HCT116 (cell line): ENCODE data around the gene AP3D1. TPM values are rescaled to one million over a fixed set of nuclear protein-coding genes. Genes with fewer than 3 reads are reported as not detected.

ENCODE experiments used
- ATAC-seq: fragments of 200-7000 bp; cut with Tn5 transposase; 2 replicates; pipeline ENCODE4 v1.9.1; 2020; ENCODE audit warnings: mild to moderate bottlenecking, moderate library complexity
- BruUV-seq: library from RNA; stranded (reverse); fragments of 400-500 nt; replicated peaks from 2 replicates; lab custom pipeline; 2021; lab: Mats Ljungman, UMichigan
- CTCF ChIA-PET: fragments of 300-600 bp; sonication (Branson Sonifier 250); formaldehyde crosslinking; loops from one replicate; lab custom pipeline; 2021; ENCODE audit warnings: antibody characterized with exemption; lab: Charles Lee
- POLR2A ChIA-PET: fragments of 300-600, 350-600 bp; sonication (Branson Sonifier 250); formaldehyde crosslinking; loops from one replicate; lab custom pipeline; 2021; ENCODE audit warnings: antibody characterized with exemption; lab: Charles Lee
- RAD21 ChIA-PET, 2 experiments: fragments of 300-600 bp; sonication (Branson Sonifier 250); formaldehyde crosslinking; loops; one replicate each; lab custom pipeline; 2023; ENCODE audit warnings: low total read pairs in 2 of 2; ENCODE audit not compliant: uncharacterized antibody in 2 of 2, unreplicated experiment in 2 of 2, low non-redundant PET in 1 of 2; lab: Charles Lee
- DNase-seq: peaks from one replicate; pipeline ENCODE4 v3.0.0-alpha.2; 2010; ENCODE audit warnings: low read depth, low spot score
- H2AFZ ChIP-seq: fragments of 200-600 bp; shearing (Covaris generic), sonication (generic); 2 replicates; pipeline ENCODE4 v1.6.1; 2017; ENCODE audit warnings: low read depth, mixed run types, mixed read lengths, antibody characterized with exemption, low read length; ENCODE audit not compliant: poor library complexity, severe bottlenecking
- H3K27ac ChIP-seq: 2 replicates; pipeline ENCODE4 v1.5.1; 2012; ENCODE audit warnings: low read depth, low read length
- H3K27me3 ChIP-seq: fragments of 200-600 bp; sonication (generic); 2 replicates; pipeline ENCODE4 v1.6.1; 2016; ENCODE audit warnings: mixed run types, low read length, mixed read lengths; ENCODE audit not compliant: insufficient read depth
- H3K36me3 ChIP-seq, 2 experiments: fragments of 200-500 bp in 1 of 2; fragments of 200-600 bp in 1 of 2; sonication (Bioruptor generic) in 1 of 2; sonication (generic) in 1 of 2; 2 replicates each; pipeline versions ENCODE4 v1.5.1 to v1.6.1; 2014 to 2016; ENCODE audit warnings: low read length in 2 of 2, inconsistent platforms in 1 of 2, mixed read lengths in 1 of 2, mixed run types in 1 of 2; ENCODE audit not compliant: insufficient read depth in 2 of 2, control insufficient read depth in 1 of 2
- H3K4me1 ChIP-seq, 2 experiments: fragments of 200-600 bp in 1 of 2; sonication (generic) in 1 of 2; 2 replicates each; pipeline versions ENCODE4 v1.5.1 to v1.6.1; 2012 to 2017; ENCODE audit warnings: low read length in 2 of 2, inconsistent platforms in 1 of 2, mild to moderate bottlenecking in 1 of 2, mixed read lengths in 1 of 2, mixed run types in 1 of 2, moderate library complexity in 1 of 2; ENCODE audit not compliant: insufficient read depth in 2 of 2, control insufficient read depth in 1 of 2
- H3K4me2 ChIP-seq: fragments of 200-600 bp; sonication (generic); 2 replicates; pipeline ENCODE4 v1.6.1; 2017; ENCODE audit warnings: mixed run types, low read length, mixed read lengths
- H3K4me3 ChIP-seq, 2 experiments: fragments of 200-600 bp in 1 of 2; sonication (generic) in 1 of 2; replicated peaks in 1 of 2; 2 replicates each; pipeline ENCODE4 v1.5.1; 2011 to 2016; ENCODE audit warnings: low read length in 2 of 2, control low read depth in 1 of 2, low read depth in 1 of 2, mild to moderate bottlenecking in 1 of 2, mixed read lengths in 1 of 2, mixed run types in 1 of 2
- H3K79me2 ChIP-seq: fragments of 200-600 bp; sonication (generic); 2 replicates; pipeline ENCODE4 v1.6.1; 2017; ENCODE audit warnings: mild to moderate bottlenecking, mixed run types, low read length, moderate library complexity, mixed read lengths; ENCODE audit not compliant: insufficient read depth
- H3K9ac ChIP-seq: fragments of 200-600 bp; sonication (generic); 2 replicates; pipeline ENCODE4 v1.6.1; 2016; ENCODE audit warnings: low read length, mixed read lengths
- H3K9me2 ChIP-seq: fragments of 200-600 bp; sonication (generic), shearing (Covaris generic); 2 replicates; pipeline ENCODE4 v1.6.1; 2017; ENCODE audit warnings: mixed run types, mild to moderate bottlenecking, moderate library complexity; ENCODE audit not compliant: insufficient read depth
- H3K9me3 ChIP-seq, 2 experiments: fragments of 200-500 bp in 1 of 2; fragments of 200-600 bp in 1 of 2; sonication (Bioruptor generic) in 1 of 2; sonication (generic) in 1 of 2; 2 replicates each; pipeline ENCODE4 v1.6.1; 2014 to 2017; ENCODE audit warnings: low read length in 2 of 2, mixed read lengths in 2 of 2, inconsistent platforms in 1 of 2, low read depth in 1 of 2, mild to moderate bottlenecking in 1 of 2, mixed run types in 1 of 2, moderate library complexity in 1 of 2; ENCODE audit not compliant: control insufficient read depth in 1 of 2, insufficient read depth in 1 of 2
- H4K20me1 ChIP-seq: fragments of 200-600 bp; sonication (generic), shearing (Covaris generic); 2 replicates; pipeline ENCODE4 v1.6.1; 2017; ENCODE audit warnings: mixed run types, mild to moderate bottlenecking, moderate library complexity; ENCODE audit not compliant: insufficient read depth
- ATF3 ChIP-seq: IDR thresholded peaks from 2 replicates; pipeline ENCODE4 v1.6.1; 2012
- EGR1 ChIP-seq: IDR thresholded peaks from 2 replicates; pipeline ENCODE4 v1.6.1; 2012; ENCODE audit warnings: low read depth
- EZH2phosphoT487 ChIP-seq: fragments of 200-600 bp; IDR thresholded peaks from 2 replicates; pipeline ENCODE4 v1.6.1; 2018; ENCODE audit warnings: antibody characterized with exemption, borderline replicate concordance
- JUND ChIP-seq: IDR thresholded peaks from 2 replicates; pipeline ENCODE4 v1.6.1; 2012
- POLR2A ChIP-seq: IDR thresholded peaks from 2 replicates; pipeline ENCODE4 v1.7.0; 2011; ENCODE audit warnings: borderline replicate concordance; ENCODE audit not compliant: insufficient read depth, insufficient read length; ENCODE audit errors: extremely low read depth
- RAD21 ChIP-seq: IDR thresholded peaks from 2 replicates; pipeline ENCODE4 v1.6.1; 2012; ENCODE audit warnings: low read depth, mild to moderate bottlenecking
- SIN3A ChIP-seq: IDR thresholded peaks from 2 replicates; pipeline ENCODE4 v1.6.1; 2012; ENCODE audit warnings: low read depth
- TCF7L2 ChIP-seq: IDR thresholded peaks from 2 replicates; pipeline ENCODE4 v1.7.0; 2011; ENCODE audit warnings: borderline replicate concordance, inconsistent platforms; ENCODE audit not compliant: insufficient read depth, insufficient read length; ENCODE audit errors: extremely low read depth
- ZBTB33 ChIP-seq: IDR thresholded peaks from 2 replicates; pipeline ENCODE4 v1.6.1; 2011; ENCODE audit warnings: mild to moderate bottlenecking, low read length, moderate library complexity; ENCODE audit not compliant: insufficient replicate concordance; ENCODE audit errors: extremely low read depth
- ZNF274 ChIP-seq: fragments of 200-500 bp; sonication (Bioruptor generic); IDR thresholded peaks from 2 replicates; pipeline ENCODE4 v1.6.1; 2014; ENCODE audit warnings: mild to moderate bottlenecking, low read depth, low read length, inconsistent platforms
- intact Hi-C: fragments of 100-400 bp; cut with micrococcal nuclease; formaldehyde crosslinking; loops from 2 replicates; pipeline ENCODE4 v1.10.0; 2022
- total RNA-seq: library from RNA; stranded (reverse); gene quantifications from one replicate; pipeline ENCODE4 v1.2.1, GENCODE V29; 2021; ENCODE audit not compliant: unreplicated experiment

AP3D1 gene
- total RNA-seq, 1 experiment from 2014 or later: 137 TPM

GRCh38 chr19:2145831-2146241 lies 5.5 kb downstream of the AP3D1 start:
- Histone ChIP-seq H3K36me3 (peaks cover 2 to 6% of the 10 kb centered on the region in 2 experiments; a peak in 2 of 4 replicates), H3K9ac (no peak overlapping the region), H3K9me2 (no peaks in the 10 kb centered on the region), H3K4me2 (no peak overlapping the region), H3K27ac (peak overlapping the region; percentile 18; the same call in 1 of the 2 replicates), H3K4me3 (no peak overlapping the region), H4K20me1 (no peaks in the 10 kb centered on the region; the same call in 1 of the 2 replicates), H2AFZ (no peak overlapping the region), H3K4me1 (peaks cover 11 to 12% of the 10 kb centered on the region in 2 experiments; a peak in 3 of 4 replicates), H3K79me2 (peaks cover 99% of the 10 kb centered on the region), H3K9me3 (no peaks in the 10 kb centered on the region), H3K27me3 (no peaks in the 10 kb centered on the region)
- intact Hi-C loops: no loop called here
- BruUV-seq: no TSS peak
- TF ChIP-seq JUND: no peak
- TF ChIP-seq POLR2A: no peak
- no peak for TF ChIP-seq RAD21
- no peak for TF ChIP-seq ZNF274
- no peak for TF ChIP-seq SIN3A
- no peak for TF ChIP-seq ZBTB33
- no peak for TF ChIP-seq EZH2phosphoT487
- TF ChIP-seq EGR1: no peak
- TF ChIP-seq ATF3: no peak
- TF ChIP-seq TCF7L2: no peak
- POLR2A ChIA-PET: no interaction called here
- ATAC-seq (no peak), DNase-seq (no peak)
- RAD21 ChIA-PET: no interaction called here
- CTCF ChIA-PET: no interaction called here
